Stimulated activated CD8-positive, alpha-beta memory T cell treated with anti-CD3 and anti-CD28 coated beads, Interleukin-7, amount 100 ng/mL, for 1 hour (primary cell): ENCODE measurements around the gene AKR7A2.
"Not testable (repeated sequence)": the region's sequence is repeated elsewhere in the genome, so short reads cannot be mapped to it uniquely, and the experiment has no call there.

Source experiments
- DNase-seq, 2 donors: peaks; one replicate each; pipeline ENCODE4 v3.0.0-alpha.2; 2020; ENCODE audit warnings: low read depth in 2 of 2

AKR7A2 gene

DNA sequence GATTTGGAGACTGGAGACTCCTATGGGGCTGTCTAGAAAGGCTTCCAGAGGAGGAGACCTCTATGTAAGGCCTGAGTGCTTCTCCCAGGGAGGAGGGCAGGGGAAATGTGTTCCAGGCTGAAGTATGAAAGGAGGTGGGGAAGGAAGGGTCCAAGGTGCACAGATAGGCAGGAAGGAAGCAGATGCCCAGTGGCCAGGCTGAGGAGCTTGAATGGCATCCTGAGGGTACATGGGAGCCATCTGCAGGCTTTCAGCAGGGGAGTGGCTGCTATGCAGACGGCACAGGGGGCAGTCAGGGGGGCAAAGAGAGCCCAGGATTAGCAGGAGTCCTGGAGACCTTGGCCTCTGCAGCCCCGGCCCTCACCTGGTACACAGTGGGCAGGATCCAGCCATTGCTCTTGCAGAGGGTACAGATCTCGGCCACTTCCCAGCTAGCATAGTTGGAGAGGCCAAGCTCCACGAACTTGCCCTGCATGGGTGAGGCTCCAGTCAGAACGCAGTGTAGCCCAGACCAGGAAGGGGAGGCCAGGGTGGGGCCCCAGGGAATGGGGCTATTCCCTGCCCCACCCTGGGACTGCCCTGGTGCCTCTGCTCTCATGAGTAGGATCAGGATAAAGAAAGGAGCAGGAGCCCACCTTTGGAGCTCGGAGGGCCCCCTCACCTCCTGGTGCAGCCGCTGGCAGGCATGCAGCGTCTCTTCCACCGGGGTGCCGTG, 4.0 kb downstream of the AKR7A2 start:
- DNase-seq: no peak

- DNase-seq: no peak
These were observed 5.0 kb downstream of the AKR7A2 start for GRCh38 chr1:19306941-19307340.

- DNase-seq: no peak
These were observed 6.1 kb downstream of the AKR7A2 start for GRCh38 chr1:19305880-19306279.

- not testable (repeated sequence) for DNase-seq
These were observed 7.9 kb downstream of the AKR7A2 start for GRCh38 chr1:19304081-19304480.

GRCh38 chr1:19300211-19300610, 11.7 kb downstream of the AKR7A2 start:
- DNase-seq: no peak

- no peak for DNase-seq
These were observed 17.3 kb downstream of the AKR7A2 start for GRCh38 chr1:19294638-19295037.

DNA sequence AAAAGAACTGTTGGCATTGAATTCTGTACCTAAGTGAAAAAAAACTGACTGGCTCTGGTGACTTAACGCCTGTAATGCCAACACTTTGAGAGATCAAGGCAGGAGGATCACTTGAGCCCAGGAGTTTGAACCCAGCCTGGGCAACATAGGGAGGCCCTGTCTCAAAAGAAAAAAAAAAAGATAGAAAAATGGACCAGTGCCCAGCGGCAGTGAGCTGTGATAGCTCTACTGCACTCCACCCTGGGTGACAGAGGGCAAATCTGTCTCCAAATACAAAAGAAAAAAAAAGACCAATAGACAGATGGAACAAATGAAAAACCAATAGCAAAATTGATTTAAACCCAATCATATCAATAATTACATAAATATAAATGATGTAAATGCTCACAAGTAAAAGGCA, 22.7 kb downstream of the AKR7A2 start:
- no peak for DNase-seq

- peak in 1 of 2 donors; percentile 27 for DNase-seq
These were observed 23.4 kb downstream of the AKR7A2 start, which contains the start of gene AKR7A3 for GRCh38 chr1:19288324-19289241. Gene AKR7A3 (minus strand): TSS chr1:19288770. CDS start chr1:19288709, 61 bp downstream.

DNA sequence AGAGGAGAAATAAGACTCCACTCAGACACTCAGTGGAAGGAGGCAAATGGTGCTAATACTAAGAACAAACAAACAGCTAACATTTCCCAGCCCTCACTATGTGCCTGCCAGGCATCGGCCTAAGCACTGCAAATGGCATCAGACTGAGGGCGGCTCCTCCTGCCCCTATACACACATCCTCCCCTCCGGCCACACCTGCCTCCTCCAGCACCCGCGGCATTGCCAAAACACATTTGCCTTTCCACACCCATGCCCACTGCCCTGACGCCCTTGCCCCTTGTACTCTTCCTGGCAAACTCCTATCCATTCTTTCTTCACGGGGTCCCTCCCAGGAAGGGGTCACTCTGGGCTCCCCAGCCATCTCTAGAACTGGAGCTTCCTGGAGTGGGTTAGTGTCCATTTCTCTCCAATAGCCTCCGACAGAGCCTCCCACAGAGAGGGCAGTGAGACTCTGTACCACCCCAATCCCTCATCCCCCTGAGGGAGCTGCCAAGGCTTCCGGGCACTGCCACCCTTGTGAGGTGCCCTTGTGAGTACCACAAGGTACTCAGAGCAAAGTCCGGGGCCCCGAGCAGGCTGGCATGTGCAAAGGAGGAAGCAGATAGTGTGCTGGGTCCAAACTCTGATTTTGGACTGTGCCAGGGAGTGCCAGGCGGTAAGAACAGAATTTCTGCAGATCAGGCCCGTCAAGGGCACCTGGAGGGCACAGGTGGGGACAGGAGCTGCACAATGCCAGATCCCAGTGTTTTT, 24.3 kb downstream of the AKR7A2 start:
- DNase-seq: no peak

DNA sequence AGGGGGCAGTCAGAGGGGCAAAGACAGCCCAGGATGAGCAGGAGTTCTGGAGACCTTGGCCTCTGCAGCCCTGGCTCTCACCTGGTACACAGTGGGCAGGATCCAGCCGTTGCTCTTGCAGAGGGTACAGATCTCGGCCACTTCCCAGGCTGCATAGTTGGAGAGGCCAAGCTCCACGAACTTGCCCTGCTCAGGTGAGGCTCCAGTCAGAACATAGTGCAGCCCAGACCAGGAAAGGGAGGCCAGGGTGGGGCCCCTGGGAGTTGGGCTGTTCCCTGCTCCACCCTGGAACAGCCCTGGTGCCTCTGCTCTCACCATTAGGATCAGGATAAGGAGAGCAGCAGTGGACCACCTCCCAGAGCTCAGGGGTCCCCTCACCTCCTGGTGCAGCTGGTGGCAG, 26.1 kb downstream of the AKR7A2 start:
- not testable (repeated sequence) for DNase-seq

DNA sequence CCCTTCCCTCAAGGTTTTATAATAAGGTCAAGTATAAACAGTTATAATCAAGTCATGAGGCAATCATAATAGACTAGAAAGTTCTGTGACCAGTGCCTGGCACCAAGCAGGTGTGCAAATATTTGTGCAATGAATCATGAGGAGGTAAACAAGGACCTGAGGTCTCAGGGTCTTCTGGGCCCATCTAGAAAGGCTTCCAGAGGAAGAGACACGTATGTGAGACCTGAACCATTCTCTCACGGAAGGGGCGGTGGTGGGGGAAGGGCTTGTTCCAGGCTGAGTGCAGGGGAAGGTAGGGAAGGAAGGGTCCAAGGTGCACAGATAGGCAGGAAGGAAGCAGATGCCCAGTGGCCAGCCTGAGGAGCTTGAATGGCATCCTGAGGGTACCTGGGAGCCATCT, 26.6 kb downstream of the AKR7A2 start:
- not testable (repeated sequence) for DNase-seq

DNA sequence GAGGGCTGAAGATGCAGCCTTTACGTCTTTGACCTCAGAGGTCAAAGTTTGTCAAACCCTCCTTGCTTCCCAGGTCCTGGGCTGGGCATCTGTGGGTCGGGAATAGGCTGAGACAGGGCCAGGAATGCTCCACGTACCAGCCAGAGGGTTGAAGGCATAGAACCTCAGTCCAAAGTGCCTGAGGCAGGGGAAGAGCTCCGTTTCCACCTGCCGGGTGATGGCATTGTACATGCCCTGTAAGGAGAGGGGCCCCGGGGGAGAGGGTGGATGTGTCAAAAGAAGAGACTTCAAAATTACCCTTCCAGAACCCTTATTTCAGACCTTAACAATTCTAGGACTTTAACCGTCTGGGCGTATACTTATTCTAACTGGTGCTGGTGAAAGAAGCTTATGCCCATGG, 27.1 kb downstream of the AKR7A2 start:
- DNase-seq: no peak

DNA sequence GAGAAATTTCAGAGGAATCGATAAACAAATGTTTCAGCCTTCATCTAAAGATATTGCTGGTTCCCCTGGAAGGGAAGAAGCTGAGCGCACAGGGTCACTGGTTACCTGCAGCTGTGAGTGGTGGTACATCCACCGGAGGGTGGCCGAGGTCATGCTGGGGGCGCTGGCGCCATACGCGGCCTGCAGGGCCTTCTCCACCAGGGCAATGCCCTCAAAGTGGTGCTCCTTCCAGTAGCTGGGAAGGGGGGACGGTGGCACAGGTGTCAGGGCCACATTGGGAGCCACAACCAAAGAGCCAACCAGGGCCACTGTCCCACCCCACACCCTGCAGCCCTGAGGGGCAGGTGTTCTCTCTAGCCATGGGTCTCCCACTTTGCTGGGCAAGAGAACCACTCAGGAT, 28.1 kb downstream of the AKR7A2 start:
- DNase-seq: no peak

- DNase-seq: no peak
These were observed 37.3 kb downstream of the AKR7A2 start for GRCh38 chr1:19274636-19275035.

GRCh38 chr1:19273844-19274531, 38.0 kb downstream of the AKR7A2 start:
- not testable (repeated sequence) for DNase-seq

GRCh38 chr1:19273106-19273843, 38.7 kb downstream of the AKR7A2 start:
- DNase-seq: no peak

GRCh38 chr1:19272064-19272463, 39.9 kb downstream of the AKR7A2 start:
- no peak for DNase-seq

DNA sequence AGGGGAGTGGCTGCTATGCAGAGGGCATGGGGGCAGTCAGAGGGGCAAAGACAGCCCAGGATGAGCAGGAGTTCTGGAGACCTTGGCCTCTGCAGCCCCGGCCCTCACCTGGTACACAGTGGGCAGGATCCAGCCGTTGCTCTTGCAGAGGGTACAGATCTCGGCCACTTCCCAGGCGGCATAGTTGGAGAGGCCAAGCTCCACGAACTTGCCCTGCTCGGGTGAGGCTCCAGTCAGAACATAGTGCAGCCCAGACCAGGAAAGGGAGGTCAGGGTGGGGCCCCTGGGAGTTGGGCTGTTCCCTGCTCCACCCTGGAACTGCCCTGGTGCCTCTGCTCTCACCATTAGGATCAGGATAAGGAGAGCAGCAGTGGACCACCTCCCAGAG, 41.6 kb downstream of the AKR7A2 start:
- DNase-seq: not testable (repeated sequence)

- DNase-seq: not testable (repeated sequence)
These were observed 42.3 kb downstream of the AKR7A2 start for GRCh38 chr1:19269427-19270342.

- no peak for DNase-seq
These were observed 43.5 kb downstream of the AKR7A2 start for GRCh38 chr1:19268445-19268844.
